HCT116 (cell line): ENCODE measurements around the gene LINGO3.

Experiments used
- CBX3 ChIP-seq: IDR thresholded peaks from 2 replicates; pipeline ENCODE4 v1.6.1; 2012; ENCODE audit warnings: low read depth
- EGR1 ChIP-seq: IDR thresholded peaks from 2 replicates; pipeline ENCODE4 v1.6.1; 2012; ENCODE audit warnings: low read depth
- EZH2 ChIP-seq: fragments of 200-600 bp; sonication (generic); IDR thresholded peaks from 2 replicates; pipeline ENCODE4 v1.6.1; 2017; ENCODE audit warnings: antibody characterized with exemption, mixed run types
- EZH2phosphoT487 ChIP-seq: fragments of 200-600 bp; IDR thresholded peaks from 2 replicates; pipeline ENCODE4 v1.6.1; 2018; ENCODE audit warnings: antibody characterized with exemption, borderline replicate concordance
- JUND ChIP-seq: IDR thresholded peaks from 2 replicates; pipeline ENCODE4 v1.6.1; 2012
- POLR2AphosphoS5 ChIP-seq: IDR thresholded peaks from 2 replicates; pipeline ENCODE4 v1.6.1; 2011; ENCODE audit warnings: mild to moderate bottlenecking, low read depth, low read length, moderate library complexity
- SRF ChIP-seq: IDR thresholded peaks from 2 replicates; pipeline ENCODE4 v1.6.1; 2012; ENCODE audit warnings: low read depth
- YY1 ChIP-seq: IDR thresholded peaks from 2 replicates; pipeline ENCODE4 v1.6.1; 2011; ENCODE audit warnings: low read length, low read depth, moderate library complexity, mild to moderate bottlenecking; ENCODE audit not compliant: insufficient replicate concordance; ENCODE audit errors: extremely low read depth
- TF ChIP-seq, protein P1 (sequence below), 3 experiments: fragments of 200-600 bp in 1 of 3; sonication (generic) in 1 of 3; IDR thresholded peaks in 2 of 3; conservative IDR thresholded peaks in 1 of 3; 2 replicates each; pipeline ENCODE4 v1.5.1; 2012 to 2017; ENCODE audit warnings: low read depth in 2 of 3, low read length in 2 of 3, antibody characterized with exemption in 1 of 3, borderline replicate concordance in 1 of 3, control low read depth in 1 of 3, mild to moderate bottlenecking in 1 of 3, mixed read lengths in 1 of 3, mixed run types in 1 of 3, moderate library complexity in 1 of 3; ENCODE audit not compliant: insufficient read depth in 1 of 3

DNA sequence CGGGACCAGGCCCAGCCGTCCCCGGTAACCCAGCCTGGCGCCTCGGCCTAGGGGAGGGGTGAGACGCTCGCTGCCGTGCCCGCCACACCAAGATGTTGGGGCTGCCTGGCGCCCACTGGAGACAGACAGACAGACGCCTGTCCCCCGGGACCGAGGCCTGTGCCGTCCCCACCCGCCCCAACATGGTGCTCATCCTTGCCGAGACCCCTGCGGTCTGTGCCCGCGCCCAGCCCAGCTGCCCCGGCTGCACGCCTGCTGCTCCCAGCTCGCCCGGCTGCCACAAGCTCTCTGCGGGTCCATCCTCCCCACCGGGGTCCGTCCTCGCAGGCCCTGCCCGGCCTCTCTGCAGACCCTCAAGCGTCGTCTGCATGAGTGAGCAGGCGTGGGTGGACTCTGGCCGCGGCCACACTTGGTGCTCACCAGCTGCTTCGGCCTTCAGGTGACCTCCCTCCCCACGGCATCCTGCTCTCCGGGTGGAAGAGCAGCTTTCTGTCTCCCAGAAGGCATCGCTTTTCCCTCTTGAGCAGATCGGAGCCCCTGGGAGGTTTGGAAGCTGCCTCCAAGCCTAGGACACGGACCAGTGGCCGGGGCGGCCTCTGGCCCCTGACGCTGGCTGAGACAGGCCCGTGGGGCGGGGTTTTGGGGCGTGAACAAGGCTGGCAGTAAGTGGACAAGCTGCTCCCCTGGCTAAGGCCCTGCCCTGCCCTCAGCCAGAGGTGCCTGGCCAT lies 45.4 kb upstream of the LINGO3 start:
- TF ChIP-seq, protein P1, sequence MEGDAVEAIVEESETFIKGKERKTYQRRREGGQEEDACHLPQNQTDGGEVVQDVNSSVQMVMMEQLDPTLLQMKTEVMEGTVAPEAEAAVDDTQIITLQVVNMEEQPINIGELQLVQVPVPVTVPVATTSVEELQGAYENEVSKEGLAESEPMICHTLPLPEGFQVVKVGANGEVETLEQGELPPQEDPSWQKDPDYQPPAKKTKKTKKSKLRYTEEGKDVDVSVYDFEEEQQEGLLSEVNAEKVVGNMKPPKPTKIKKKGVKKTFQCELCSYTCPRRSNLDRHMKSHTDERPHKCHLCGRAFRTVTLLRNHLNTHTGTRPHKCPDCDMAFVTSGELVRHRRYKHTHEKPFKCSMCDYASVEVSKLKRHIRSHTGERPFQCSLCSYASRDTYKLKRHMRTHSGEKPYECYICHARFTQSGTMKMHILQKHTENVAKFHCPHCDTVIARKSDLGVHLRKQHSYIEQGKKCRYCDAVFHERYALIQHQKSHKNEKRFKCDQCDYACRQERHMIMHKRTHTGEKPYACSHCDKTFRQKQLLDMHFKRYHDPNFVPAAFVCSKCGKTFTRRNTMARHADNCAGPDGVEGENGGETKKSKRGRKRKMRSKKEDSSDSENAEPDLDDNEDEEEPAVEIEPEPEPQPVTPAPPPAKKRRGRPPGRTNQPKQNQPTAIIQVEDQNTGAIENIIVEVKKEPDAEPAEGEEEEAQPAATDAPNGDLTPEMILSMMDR (IDR thresholded peaks at IDR 0.05 in 2 of 3, conservative IDR thresholded peaks at IDR 0.05 in 1 of 3; ENCODE audit: borderline replicate concordance in 1 of 3, insufficient read depth in 1 of 3, low read depth in 2 of 3, low read length in 2 of 3) = no peak
- TF ChIP-seq POLR2AphosphoS5 (no peak), JUND (no peak), EZH2 (no peak), YY1 (no peak), SRF (no peak), EZH2phosphoT487 (no peak), CBX3 (no peak), EGR1 (no peak)
